Spleen (tissue), 7 donors: ENCODE data around the gene ADARB2.

Experiments used
- CTCF ChIP-seq, 11 experiments: fragments of 200-600 bp in 7 of 11; fragments of 450-650 bp in 4 of 11; sonication (generic) in 4 of 11; IDR thresholded peaks in 8 of 11; conservative IDR thresholded peaks in 3 of 11; 1 replicate in 7 of 11; 2 replicates in 4 of 11; pipeline versions ENCODE4 v1.4.0 to v1.8.0; 2016 to 2021; ENCODE audit warnings: antibody characterized with exemption in 11 of 11, inconsistent platforms in 4 of 11, mild to moderate bottlenecking in 1 of 11
- POLR2A ChIP-seq, 3 donors: fragments of 450-650 bp; IDR thresholded peaks; one replicate each; pipeline ENCODE4 v1.5.1; 2017; ENCODE audit warnings: antibody characterized with exemption in 3 of 3, mild to moderate bottlenecking in 1 of 3
- POLR2AphosphoS5 ChIP-seq, 3 donors: sonication (generic); formaldehyde crosslinking; IDR thresholded peaks; one replicate each; pipeline ENCODE4 v1.5.1; 2017; ENCODE audit warnings: antibody characterized with exemption in 3 of 3
- donor health status: DM: no; HTN: no; CAD: no; lungs with moderate emphysema.
- donor health status: DM: no; HTN: no; CAD: no.
- donor health status: DM: no; HTN: no; CAD: no.

- no peak for TF ChIP-seq CTCF (IDR thresholded peaks at IDR 0.05 in 8 of 11, conservative IDR thresholded peaks at IDR 0.05 in 3 of 11)
- no peak for TF ChIP-seq POLR2A (IDR thresholded peaks at IDR 0.05)
- no peak for TF ChIP-seq POLR2AphosphoS5 (IDR thresholded peaks at IDR 0.05)
Observed at GRCh38 chr10:1545524-1545923, 191.8 kb downstream of the ADARB2 start.
